KOPT-K1 (cell line): ENCODE data around the gene EFTUD2.

ENCODE experiments used
- H3K27ac ChIP-seq: fragments of 200-600 bp; sonication (generic); 2 replicates; pipeline ENCODE4 v1.5.1; 2016; ENCODE audit warnings: antibody characterized with exemption, mild to moderate bottlenecking, low read depth, low read length; ENCODE audit not compliant: poor library complexity, severe bottlenecking
- H3K36me3 ChIP-seq: fragments of 200-600 bp; sonication (generic); 2 replicates; pipeline ENCODE4 v1.5.1; 2017; ENCODE audit warnings: antibody characterized with exemption, mild to moderate bottlenecking, low read length, moderate library complexity; ENCODE audit not compliant: insufficient read depth
- H3K9me3 ChIP-seq: fragments of 200-600 bp; sonication (generic); 2 replicates; pipeline ENCODE4 v1.5.1; 2017; ENCODE audit warnings: antibody characterized with exemption, low read length, mild to moderate bottlenecking; ENCODE audit not compliant: insufficient read depth, poor library complexity, severe bottlenecking

The EFTUD2 gene

DNA sequence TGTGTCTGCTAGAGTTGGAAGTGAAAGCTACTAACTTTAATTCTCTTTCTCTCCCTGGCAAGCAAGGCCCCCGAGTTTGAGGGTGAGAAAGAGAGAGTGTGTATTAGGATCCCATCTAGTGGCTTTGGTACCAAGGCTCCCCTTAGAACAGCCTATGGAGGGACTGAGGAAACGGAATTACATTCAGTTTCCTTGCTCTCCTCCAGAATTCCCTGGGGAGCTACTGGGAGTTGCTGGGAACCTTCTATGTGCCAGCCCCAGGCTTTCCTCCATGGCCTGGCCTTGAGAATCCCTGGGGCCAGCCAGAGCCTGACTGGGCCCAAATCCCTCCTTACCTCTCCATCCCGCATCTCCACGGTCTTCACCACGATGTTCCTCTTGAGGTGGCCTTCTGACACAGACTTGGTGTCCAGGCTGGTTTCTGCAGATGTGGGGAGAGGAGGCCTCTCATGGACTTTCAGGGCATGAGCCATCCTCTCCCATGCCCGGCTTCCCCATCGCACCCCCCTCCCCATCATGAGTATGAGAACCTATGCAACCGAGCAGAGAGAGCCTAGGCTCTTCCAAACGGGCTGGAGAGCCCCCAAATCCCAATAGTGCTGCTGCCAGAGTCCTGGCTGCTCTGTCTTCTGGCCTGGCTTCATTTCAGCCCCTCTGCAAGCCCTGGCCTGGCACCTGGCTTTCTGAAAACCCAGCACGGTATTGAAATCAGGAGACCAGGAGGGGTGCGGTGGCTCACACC, 8.7 kb upstream of the EFTUD2 start:
- Histone ChIP-seq H3K9me3 (no peaks in the 10 kb centered on the region), H3K27ac (no peak overlapping the region)

DNA sequence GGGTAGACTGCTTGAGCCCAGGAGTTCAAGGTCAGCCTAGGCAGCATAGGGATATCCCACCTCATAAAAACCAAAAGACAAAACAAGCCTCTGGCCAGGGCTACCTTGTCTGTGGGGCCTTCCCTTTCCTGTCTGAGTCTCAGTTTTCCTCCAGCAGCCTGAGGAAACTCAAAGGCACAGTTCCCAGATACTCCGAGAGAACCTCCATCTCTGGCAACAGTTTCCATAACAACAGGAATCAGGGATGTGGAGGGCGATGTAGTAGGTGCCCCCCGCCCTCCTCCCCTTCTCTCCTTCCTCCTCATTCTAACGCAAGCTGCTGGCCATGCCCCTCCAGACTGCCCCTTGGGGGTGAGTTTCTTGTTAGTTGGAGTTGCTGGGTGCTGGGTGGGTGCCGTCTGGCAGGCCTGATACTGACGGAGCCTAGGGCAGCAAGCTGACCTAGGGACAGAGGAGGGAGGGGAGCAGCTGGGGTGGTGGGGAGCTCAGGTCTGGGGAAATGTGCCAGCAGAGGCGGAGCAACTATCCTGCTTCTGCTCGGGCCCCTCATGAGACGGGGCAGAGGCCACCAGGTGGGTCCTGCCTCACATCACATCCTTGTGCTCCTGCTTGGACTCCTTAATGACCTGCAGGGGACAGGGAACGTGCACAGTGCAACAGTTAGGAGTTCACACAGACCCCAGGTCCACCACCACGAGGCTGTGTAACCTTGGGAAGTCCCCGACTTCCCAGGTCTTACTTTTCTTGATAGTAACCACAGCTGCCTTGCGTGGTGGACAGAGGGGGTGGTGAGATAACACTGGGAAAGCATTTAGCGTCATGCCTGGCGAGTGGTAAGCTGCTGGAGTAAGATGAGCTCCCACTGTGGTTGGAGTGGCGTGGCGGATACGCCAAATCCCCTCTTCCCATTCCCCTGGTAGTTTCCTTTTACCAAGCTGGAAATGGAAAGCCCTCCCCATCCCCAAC, 7.8 kb upstream of the EFTUD2 start:
- Histone ChIP-seq H3K27ac (no peak overlapping the region), H3K36me3 (no peaks in the 10 kb centered on the region), H3K9me3 (no peaks in the 10 kb centered on the region)

More for the DNA sequence above, 8.7 kb upstream of the EFTUD2 start:
- no peaks in the 10 kb centered on the region for H3K36me3 ChIP-seq

DNA sequence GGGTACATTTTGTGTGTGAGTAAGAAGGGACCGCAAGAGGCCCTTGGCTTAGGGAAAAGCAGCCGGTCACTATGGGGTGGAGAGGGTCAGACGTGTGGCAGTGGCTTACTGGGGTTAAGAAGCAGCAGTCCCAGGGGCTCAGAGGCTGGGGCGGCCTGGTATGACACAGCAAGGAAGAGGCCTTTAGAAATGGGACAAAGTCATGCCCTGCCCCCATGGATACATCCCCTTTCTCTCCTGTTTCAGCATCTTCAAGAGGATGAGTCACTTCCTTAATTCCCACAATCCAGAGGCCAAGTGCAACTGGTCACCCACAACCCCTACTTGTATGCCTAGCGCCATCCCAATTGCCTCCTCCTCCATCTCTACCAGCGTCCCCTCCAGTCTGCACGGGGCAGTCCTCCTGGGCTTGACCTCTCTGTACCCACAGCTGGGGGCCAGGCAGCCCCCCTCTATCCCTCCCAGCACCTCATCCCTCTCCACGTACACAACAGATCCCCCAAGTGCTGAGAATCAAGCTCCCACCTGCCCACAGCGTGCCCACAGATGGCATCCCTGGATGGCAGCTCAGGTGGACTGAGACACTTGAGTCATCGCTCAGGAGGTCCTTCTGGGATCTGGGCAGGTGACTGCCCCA, 6.9 kb upstream of the EFTUD2 start:
- Histone ChIP-seq H3K9me3 (no peaks in the 10 kb centered on the region), H3K36me3 (no peaks in the 10 kb centered on the region), H3K27ac (no peak overlapping the region)

DNA sequence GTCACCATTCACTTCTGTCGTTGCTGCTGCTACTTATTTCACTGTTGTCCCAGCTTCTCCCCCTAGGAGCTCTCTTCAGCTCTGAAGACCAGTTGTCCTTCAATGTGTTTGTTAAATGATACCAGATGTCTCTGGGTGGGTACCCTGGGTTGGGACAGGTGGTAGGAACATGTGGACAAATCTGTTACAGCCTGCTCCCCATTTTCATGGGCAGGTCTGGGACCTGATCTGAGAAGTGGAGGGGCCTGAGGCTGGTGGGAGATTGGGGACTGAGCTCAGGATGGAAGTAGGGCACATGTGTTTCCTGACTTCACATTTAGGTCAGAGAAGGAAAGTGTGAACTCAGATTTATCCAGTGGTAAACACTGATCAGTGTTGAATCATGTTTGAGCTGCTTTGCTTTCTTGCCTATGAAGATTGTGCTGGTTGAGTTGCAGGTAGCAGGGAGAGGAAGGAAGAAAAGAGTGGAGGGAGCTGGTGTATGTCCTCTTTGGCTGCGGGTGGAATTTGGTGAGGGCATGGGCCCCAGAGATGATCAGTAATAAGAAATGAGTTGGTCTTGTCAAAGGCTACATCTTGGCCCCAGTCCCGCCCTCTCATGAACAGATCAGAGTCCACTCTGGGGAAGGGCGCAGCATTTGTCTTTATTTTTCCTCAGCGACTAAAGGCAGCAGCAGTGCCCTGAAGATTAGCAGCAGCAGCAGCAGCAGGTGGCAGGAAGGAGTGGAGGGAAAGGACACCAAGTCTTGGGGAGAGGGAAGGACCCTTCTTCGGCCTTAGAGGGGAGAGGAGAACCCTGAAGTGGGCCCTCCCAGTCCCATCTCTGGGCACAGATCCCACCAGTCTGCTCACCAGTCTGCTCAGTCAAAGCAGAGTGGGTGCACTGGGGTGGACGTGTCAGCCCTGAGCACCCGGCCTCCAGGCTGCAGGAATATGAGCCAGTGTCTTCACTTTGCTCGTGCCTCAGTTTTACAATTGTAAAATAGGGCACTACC, 6.1 kb upstream of the EFTUD2 start:
- no peaks in the 10 kb centered on the region for H3K36me3 ChIP-seq
- H3K27ac ChIP-seq, result no peak overlapping the region
- H3K9me3 ChIP-seq, result no peaks in the 10 kb centered on the region

DNA sequence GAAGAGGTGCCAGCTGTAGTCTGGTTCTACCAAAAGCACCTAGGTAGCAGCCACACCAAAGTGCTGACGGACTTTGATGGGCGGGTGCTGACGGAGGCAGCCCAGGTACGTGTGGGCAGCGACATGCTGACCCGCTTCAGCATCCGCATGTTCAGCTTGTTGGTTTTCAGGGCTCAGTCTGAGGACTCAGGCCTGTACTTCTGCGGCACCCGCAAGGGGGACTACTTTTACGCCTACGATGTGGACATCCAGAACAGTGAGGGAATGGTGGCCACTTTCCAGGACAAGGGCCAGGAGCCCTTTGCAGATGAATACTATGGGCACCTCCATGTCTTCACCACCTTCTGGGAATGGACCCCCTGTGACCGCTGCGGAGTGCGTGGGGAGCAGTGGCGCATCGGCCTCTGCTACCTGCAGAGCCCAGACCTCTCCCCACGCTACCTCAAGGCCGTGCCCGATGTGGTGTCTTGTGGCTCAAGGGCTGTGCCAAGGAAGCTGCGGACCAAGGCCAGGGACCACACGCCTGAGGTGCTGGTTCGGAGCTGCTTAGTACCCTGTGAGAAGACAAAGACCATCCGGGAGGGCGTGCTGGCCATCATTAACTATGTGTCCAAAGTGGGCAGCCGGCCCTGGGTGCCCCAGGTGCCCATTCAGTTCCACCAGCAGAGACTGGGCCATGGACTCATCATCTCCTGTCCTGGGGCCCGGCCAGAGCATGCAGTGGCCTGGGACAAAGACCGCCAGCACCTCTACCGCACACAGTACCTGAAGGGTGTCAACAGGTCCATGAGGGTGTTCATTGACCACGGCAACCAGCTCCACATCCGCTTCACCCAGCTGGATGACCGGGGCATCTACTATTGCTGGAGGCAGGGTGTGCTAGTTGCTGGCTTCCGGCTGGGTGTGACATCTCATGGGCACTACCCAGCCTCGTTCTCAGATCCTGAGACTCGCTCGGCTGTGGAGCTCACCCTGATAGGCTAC, 5.0 kb upstream of the EFTUD2 start:
- Histone ChIP-seq H3K27ac (no peak overlapping the region), H3K36me3 (no peaks in the 10 kb centered on the region), H3K9me3 (no peaks in the 10 kb centered on the region)

DNA sequence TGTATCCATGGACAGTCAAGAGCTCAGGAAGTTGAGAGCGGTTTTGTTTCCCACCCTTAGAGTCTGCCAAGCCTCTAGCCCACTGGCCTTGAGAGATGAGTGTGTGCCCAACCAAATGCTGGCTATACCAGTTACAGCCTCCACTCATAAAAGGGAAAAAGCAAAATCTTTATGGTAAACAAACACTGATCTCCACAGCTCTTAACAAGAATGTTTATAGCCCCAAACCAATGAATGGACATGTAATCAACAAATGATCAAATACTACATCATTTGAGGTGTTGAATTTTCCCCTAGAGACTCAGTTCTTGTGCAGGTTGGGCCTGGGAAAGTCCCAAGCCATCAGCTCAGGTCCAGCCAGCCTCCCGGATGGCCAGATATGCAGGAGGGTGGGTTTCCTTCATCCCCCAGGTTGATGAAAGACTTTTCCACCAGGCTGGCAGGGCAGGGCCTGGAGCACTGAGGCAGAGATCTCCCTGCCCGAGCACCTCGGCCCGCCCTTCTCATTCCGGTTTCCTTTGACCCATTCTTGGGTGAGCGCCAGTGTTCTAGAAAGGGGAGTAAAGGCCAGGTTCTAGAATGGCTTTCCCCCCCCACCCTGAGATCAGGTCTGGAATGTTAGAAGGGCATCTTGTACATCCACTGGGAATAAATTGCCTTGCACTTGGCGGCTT, 3.9 kb upstream of the EFTUD2 start:
- H3K27ac ChIP-seq, result no peak overlapping the region
- H3K9me3 ChIP-seq, result no peaks in the 10 kb centered on the region
- H3K36me3 ChIP-seq, result no peaks in the 10 kb centered on the region

DNA sequence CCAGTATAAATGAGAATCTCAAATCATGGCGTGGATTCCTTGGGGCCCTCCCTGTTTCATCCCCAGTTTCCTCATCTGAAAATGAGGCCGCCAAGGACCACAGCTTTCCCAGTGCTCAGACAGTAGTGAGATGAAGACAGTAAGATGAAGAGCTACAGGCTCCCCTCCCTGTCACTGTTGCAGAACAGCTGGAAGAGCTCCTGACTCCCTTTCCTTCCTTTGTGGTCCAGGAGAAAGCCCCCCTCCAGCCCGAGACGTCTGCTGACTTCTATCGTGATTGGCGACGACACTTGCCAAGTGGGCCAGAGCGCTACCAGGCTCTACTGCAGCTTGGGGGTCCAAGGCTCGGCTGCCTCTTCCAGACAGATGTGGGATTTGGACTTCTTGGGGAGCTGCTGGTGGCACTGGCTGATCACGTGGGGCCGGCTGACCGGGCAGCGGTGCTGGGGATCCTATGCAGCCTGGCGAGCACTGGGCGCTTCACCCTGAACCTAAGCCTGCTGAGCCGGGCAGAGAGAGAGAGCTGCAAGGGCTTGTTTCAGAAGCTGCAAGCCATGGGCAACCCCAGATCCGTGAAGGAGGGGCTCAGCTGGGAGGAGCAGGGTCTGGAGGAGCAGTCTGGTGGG, 3.0 kb upstream of the EFTUD2 start:
- Histone ChIP-seq H3K9me3 (no peaks in the 10 kb centered on the region), H3K27ac (no peak overlapping the region), H3K36me3 (no peaks in the 10 kb centered on the region)

DNA sequence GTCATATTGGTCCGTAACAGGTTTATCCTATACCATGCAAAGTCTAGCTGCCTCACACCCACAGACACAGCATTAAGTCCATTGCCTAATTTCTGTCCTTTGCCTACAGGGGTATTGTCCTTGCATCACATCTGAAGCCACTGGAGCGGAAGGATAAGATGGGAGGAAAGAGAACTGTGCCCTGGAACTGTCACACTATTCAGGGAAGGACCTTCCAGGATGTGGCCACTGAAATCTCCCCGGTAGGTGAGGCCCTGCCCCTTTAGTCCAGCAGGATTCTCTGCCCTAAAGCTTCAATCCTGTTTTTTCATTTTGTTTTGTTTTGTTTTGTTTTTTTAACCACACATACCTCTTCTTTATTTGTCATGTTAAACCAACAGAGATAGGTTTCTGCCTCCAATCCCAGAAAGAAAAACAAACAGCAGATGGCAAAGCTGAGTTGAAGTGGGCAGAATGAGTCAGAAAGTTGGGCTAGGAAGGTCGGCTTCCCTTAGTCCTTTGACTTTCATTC, 2.2 kb upstream of the EFTUD2 start:
- H3K27ac ChIP-seq, result no peak overlapping the region
- no peaks in the 10 kb centered on the region for H3K9me3 ChIP-seq
- H3K36me3 ChIP-seq, result peaks cover 5% of the 10 kb centered on the region

DNA sequence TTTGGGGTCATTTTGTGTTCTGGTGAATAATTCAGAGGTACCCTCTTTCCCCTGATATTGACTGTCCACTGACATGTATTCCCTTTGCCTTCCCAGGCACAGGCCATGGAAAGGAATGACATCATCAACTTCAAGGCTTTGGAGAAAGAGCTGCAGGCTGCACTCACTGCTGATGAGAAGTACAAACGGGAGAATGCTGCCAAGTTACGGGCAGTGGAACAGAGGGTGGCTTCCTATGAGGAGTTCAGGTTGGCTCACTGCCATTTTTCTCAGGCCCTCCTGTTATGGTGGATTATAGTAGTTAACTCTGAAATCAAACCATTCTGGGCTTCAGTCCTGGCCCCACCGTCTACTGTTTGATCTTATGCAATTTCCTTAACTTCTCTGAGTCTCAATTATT, 1.6 kb upstream of the EFTUD2 start:
- H3K27ac ChIP-seq, result no peak overlapping the region

DNA sequence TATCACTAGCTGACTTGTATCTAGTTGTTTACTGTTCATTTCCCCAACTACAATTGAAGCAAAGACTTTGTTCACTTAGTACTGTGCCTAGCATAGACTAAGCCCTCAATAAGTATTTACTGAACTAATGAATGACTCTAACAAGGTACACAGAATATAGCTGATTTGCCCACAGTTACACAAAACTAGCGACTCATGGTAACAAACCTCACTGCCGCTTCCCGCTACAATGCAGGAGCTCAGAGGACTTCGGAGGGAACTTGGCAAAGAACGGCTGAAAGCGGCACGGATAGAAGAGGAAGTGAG, 524 bp downstream of the EFTUD2 start:
- Histone ChIP-seq H3K27ac (peak overlapping the region; percentile 96), H3K36me3 (peaks cover 31% of the 10 kb centered on the region), H3K9me3 (no peaks in the 10 kb centered on the region)

More for the DNA sequence above, 1.6 kb upstream of the EFTUD2 start:
- Histone ChIP-seq H3K9me3 (no peaks in the 10 kb centered on the region), H3K36me3 (peaks cover 10% of the 10 kb centered on the region)

DNA sequence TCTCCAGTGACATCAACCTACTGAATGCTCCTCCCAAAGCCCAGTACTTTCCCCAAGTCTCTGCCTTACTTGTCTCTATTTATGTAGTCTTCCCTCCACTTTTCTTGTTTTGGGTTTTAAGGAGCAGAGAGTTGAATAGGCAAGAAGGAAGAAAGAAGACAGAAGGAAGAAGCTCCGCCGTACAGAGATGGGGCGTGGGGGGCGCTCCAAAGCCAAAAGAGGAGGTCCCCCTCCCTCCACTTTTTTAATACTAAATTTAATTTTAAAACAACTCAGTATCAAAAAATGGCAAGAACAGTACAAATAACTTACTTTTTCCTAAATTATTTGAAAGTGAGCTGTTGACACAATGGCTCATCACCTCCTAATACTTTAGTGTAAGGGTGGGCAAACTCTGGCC, 4.6 kb downstream of the EFTUD2 start:
- H3K27ac ChIP-seq, result no peak overlapping the region
- no peaks in the 10 kb centered on the region for H3K9me3 ChIP-seq
- H3K36me3 ChIP-seq, result peaks cover 62% of the 10 kb centered on the region

DNA sequence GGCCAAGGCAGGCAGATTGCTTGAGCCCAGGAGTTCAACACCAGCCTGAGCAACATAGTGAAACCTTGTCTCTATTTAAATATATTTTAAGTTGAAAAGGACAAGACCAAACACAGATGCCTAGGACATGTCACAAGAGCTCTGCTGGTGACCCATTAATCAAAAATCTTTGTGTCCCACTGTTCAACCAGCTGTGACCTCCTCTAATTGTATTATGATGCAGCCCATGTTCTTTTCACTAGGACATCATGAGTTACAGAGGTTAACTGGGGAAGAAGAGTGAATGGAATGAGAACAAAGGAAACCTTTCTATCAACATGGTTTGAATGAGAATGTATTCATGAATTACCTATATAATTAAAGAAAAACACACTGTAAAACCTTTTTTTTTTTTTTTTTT, 7.0 kb downstream of the EFTUD2 start:
- H3K27ac ChIP-seq, result no peak overlapping the region
- no peaks in the 10 kb centered on the region for H3K9me3 ChIP-seq
- H3K36me3 ChIP-seq, result peaks cover 69% of the 10 kb centered on the region

DNA sequence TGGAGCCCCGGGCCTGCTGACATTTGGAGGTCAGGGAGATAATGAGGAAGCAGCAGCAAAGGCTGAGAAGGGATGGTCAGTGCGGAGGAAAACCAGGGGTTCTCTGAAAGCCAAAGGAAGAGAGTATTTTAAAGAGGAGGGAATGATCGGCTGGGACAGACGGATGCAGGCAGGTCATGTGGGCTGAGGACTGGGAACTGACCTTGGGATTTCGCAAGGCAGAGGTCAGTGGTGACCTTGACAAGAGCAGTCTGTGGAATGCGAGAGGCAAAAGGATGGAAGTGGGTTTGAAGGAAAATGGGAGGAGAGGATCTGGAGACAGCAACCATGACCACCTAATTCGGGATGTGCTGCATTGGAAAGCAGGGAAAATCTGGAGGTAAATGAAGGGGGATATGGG, 10.2 kb downstream of the EFTUD2 start:
- Histone ChIP-seq H3K27ac (peak overlapping the region; percentile 48), H3K9me3 (no peaks in the 10 kb centered on the region), H3K36me3 (peaks cover 73% of the 10 kb centered on the region)
